Measurements from ENCODE around the gene SLC2A4RG. TPM values are rescaled to one million over a fixed set of nuclear protein-coding genes. Genes with fewer than 3 reads are reported as not detected.
A peak's percentile ranks its signal among the peaks of the same experiment; 100 is the strongest.

Gene SLC2A4RG
- total and polyA plus RNA-seq, 2 of the 13 experiments (the other 11 are each of a cell fraction or from before 2014, with no cell fraction given) = 91.4 to 95.9 TPM

DNA sequence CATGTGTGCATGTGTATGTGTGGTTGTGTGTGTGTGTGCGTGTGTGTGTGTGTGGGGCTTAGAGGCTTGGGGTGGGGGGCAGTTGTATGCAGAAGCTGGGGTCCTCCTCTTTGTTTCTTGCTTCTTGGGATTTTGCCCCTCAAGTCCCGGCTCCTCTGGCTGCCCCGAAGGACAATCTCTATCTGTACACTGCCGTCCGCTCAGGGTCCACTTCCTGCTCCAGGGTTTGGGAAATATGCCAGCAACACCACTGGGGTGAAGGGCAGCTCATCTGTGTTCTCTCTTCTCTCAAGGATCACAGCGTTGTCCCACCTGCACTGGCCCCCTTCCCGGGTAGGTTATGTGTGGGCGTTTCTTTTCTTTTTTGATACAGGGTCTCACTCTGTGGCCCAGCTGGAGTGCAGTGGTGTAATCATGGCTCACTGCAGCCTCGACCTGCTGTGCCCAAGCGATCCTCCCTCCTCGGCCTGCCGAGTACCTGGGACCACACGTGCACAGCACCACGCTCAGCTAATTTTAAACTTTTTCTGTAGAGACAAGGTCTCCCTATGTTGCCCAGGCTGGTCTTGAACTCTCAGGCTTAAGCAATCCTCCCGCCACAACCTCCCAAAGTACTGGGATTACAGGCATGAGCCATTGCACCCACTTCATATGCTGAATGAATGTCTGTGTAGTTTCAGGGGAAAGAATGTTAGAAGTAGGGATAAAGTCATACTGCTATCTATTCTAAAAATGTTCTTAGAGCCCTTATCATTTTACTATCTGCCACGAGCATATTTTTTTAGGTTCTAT is 25.7 kb downstream of the SLC2A4RG start (continued):
- TF ChIP-seq ZNF609 (CRISPR knock-in tag; IDR thresholded peaks at IDR 0.05; ENCODE audit: borderline replicate concordance) (peak; percentile 52; the same call in 1 of the 2 replicates), ZMAT3 (CRISPR knock-in tag; conservative IDR thresholded peaks at IDR 0.05) (peak; percentile 78; the same call in 1 of the 2 replicates), ELF4 (CRISPR knock-in tag; IDR thresholded peaks at IDR 0.05; ENCODE audit: borderline replicate concordance) (peak; percentile 72; the same call in 1 of the 2 replicates), MXD1 (CRISPR knock-in tag; IDR thresholded peaks at IDR 0.05) (no peak), PAX8 (CRISPR knock-in tag; IDR thresholded peaks at IDR 0.05; ENCODE audit: borderline replicate concordance) (no peak), KMT2A (CRISPR knock-in tag; IDR thresholded peaks at IDR 0.05) (no peak), NFKBIZ (CRISPR knock-in tag; IDR thresholded peaks at IDR 0.05) (no peak), KMT2B (CRISPR knock-in tag; IDR thresholded peaks at IDR 0.05) (no peak), ETV5 (CRISPR knock-in tag; IDR thresholded peaks at IDR 0.05; ENCODE audit: borderline replicate concordance) (peak; percentile 88), ZNF543 (CRISPR knock-in tag; IDR thresholded peaks at IDR 0.05) (no peak), ZNF616 (CRISPR knock-in tag; IDR thresholded peaks at IDR 0.05; ENCODE audit: low read depth) (no peak)
- TF ChIP-seq, protein P1, sequence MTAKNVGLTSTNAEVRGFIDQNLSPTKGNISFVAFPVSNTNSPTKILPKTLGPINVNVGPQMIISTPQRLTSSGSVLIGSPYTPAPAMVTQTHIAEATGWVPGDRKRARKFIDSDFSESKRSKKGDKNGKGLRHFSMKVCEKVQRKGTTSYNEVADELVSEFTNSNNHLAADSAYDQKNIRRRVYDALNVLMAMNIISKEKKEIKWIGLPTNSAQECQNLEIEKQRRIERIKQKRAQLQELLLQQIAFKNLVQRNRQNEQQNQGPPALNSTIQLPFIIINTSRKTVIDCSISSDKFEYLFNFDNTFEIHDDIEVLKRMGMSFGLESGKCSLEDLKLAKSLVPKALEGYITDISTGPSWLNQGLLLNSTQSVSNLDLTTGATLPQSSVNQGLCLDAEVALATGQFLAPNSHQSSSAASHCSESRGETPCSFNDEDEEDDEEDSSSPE (CRISPR knock-in tag; IDR thresholded peaks at IDR 0.05) = 0 out of 2 replicates have a peak, but pooled peaks have one; percentile 43
- TF ChIP-seq, protein P2, sequence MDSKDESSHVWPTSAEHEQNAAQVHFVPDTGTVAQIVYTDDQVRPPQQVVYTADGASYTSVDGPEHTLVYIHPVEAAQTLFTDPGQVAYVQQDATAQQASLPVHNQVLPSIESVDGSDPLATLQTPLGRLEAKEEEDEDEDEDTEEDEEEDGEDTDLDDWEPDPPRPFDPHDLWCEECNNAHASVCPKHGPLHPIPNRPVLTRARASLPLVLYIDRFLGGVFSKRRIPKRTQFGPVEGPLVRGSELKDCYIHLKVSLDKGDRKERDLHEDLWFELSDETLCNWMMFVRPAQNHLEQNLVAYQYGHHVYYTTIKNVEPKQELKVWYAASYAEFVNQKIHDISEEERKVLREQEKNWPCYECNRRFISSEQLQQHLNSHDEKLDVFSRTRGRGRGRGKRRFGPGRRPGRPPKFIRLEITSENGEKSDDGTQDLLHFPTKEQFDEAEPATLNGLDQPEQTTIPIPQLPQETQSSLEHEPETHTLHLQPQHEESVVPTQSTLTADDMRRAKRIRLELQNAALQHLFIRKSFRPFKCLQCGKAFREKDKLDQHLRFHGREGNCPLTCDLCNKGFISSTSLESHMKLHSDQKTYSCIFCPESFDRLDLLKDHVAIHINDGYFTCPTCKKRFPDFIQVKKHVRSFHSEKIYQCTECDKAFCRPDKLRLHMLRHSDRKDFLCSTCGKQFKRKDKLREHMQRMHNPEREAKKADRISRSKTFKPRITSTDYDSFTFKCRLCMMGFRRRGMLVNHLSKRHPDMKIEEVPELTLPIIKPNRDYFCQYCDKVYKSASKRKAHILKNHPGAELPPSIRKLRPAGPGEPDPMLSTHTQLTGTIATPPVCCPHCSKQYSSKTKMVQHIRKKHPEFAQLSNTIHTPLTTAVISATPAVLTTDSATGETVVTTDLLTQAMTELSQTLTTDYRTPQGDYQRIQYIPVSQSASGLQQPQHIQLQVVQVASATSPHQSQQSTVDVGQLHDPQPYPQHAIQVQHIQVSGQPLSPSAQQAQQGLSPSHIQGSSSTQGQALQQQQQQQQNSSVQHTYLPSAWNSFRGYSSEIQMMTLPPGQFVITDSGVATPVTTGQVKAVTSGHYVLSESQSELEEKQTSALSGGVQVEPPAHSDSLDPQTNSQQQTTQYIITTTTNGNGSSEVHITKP (CRISPR knock-in tag; IDR thresholded peaks at IDR 0.05; ENCODE audit: low read depth) = no peak
- TF ChIP-seq, protein P3, sequence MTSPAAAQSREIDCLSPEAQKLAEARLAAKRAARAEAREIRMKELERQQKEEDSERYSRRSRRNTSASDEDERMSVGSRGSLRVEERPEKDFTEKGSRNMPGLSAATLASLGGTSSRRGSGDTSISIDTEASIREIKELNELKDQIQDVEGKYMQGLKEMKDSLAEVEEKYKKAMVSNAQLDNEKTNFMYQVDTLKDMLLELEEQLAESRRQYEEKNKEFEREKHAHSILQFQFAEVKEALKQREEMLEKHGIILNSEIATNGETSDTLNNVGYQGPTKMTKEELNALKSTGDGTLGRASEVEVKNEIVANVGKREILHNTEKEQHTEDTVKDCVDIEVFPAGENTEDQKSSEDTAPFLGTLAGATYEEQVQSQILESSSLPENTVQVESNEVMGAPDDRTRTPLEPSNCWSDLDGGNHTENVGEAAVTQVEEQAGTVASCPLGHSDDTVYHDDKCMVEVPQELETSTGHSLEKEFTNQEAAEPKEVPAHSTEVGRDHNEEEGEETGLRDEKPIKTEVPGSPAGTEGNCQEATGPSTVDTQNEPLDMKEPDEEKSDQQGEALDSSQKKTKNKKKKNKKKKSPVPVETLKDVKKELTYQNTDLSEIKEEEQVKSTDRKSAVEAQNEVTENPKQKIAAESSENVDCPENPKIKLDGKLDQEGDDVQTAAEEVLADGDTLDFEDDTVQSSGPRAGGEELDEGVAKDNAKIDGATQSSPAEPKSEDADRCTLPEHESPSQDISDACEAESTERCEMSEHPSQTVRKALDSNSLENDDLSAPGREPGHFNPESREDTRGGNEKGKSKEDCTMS (CRISPR knock-in tag; conservative IDR thresholded peaks at IDR 0.05) = no peak

Measured in HepG2 (cell line).